Loucy (cell line): ENCODE results near the gene THAP7.

Source experiments
- H2AFZ ChIP-seq: fragments of 200-600 bp; sonication (generic); 2 replicates; pipeline ENCODE4 v1.6.0; 2016; ENCODE audit warnings: antibody characterized with exemption, mild to moderate bottlenecking, low read length, moderate library complexity
- H3F3A ChIP-seq: fragments of 200-600 bp; 2 replicates; pipeline ENCODE4 v1.6.0; 2016; ENCODE audit warnings: antibody characterized with exemption, low read depth, mild to moderate bottlenecking
- H3K27me3 ChIP-seq: fragments of 200-600 bp; sonication (generic); 2 replicates; pipeline ENCODE4 v1.6.1; 2014; ENCODE audit warnings: low read length, mild to moderate bottlenecking; ENCODE audit not compliant: insufficient read depth, poor library complexity, severe bottlenecking
- H3K36me3 ChIP-seq: fragments of 200-600 bp; sonication (generic); 2 replicates; pipeline ENCODE4 v1.6.1; 2016; ENCODE audit warnings: low read length; ENCODE audit not compliant: insufficient read depth
- H3K4me1 ChIP-seq: fragments of 200-600 bp; sonication (generic); 2 replicates; pipeline ENCODE4 v1.5.1; 2014; ENCODE audit warnings: low read length, mild to moderate bottlenecking; ENCODE audit not compliant: insufficient read depth, poor library complexity, severe bottlenecking
- H3K4me2 ChIP-seq: fragments of 200-600 bp; sonication (generic); 2 replicates; pipeline ENCODE4 v1.6.0; 2014; ENCODE audit warnings: antibody characterized with exemption, low read length, low read depth, mild to moderate bottlenecking; ENCODE audit not compliant: poor library complexity, severe bottlenecking
- H3K4me3 ChIP-seq: fragments of 200-600 bp; sonication (generic); 2 replicates; pipeline ENCODE4 v1.5.1; 2014; ENCODE audit warnings: low read length, mild to moderate bottlenecking, mixed read lengths; ENCODE audit not compliant: poor library complexity, severe bottlenecking
- H3K79me2 ChIP-seq: fragments of 200-600 bp; sonication (generic); 2 replicates; pipeline ENCODE4 v1.6.1; 2014; ENCODE audit warnings: low read length; ENCODE audit not compliant: insufficient read depth
- H3K9ac ChIP-seq: fragments of 200-600 bp; sonication (generic); 2 replicates; pipeline ENCODE4 v1.6.0; 2014; ENCODE audit warnings: mild to moderate bottlenecking, low read depth, low read length, moderate library complexity; ENCODE audit not compliant: poor library complexity, severe bottlenecking
- H3K9me2 ChIP-seq: fragments of 200-600 bp; sonication (generic); replicated peaks from 2 replicates; pipeline ENCODE4 v1.6.1; 2016; ENCODE audit warnings: low read depth, low read length, mixed read lengths
- H3K9me3 ChIP-seq: fragments of 200-600 bp; sonication (generic); 2 replicates; pipeline ENCODE4 v1.6.1; 2014; ENCODE audit warnings: mild to moderate bottlenecking, antibody characterized with exemption, low read length, low read depth; ENCODE audit not compliant: insufficient read depth
- H4K20me1 ChIP-seq: fragments of 200-600 bp; sonication (generic); 2 replicates; pipeline ENCODE4 v1.6.0; 2014; ENCODE audit warnings: antibody characterized with exemption, low read length, mild to moderate bottlenecking; ENCODE audit not compliant: insufficient read depth, poor library complexity, severe bottlenecking
- EZH2phosphoT487 ChIP-seq: fragments of 200-600 bp; IDR thresholded peaks from 2 replicates; pipeline ENCODE4 v1.6.1; 2018; ENCODE audit warnings: antibody characterized with exemption, mild to moderate bottlenecking, moderate library complexity, borderline replicate concordance
- TF ChIP-seq, protein P1 (sequence below): fragments of 200-600 bp; sonication (generic); conservative IDR thresholded peaks from 2 replicates; pipeline ENCODE4 v1.5.1; 2014; ENCODE audit warnings: mild to moderate bottlenecking, antibody characterized with exemption, low read length

Gene THAP7

DNA sequence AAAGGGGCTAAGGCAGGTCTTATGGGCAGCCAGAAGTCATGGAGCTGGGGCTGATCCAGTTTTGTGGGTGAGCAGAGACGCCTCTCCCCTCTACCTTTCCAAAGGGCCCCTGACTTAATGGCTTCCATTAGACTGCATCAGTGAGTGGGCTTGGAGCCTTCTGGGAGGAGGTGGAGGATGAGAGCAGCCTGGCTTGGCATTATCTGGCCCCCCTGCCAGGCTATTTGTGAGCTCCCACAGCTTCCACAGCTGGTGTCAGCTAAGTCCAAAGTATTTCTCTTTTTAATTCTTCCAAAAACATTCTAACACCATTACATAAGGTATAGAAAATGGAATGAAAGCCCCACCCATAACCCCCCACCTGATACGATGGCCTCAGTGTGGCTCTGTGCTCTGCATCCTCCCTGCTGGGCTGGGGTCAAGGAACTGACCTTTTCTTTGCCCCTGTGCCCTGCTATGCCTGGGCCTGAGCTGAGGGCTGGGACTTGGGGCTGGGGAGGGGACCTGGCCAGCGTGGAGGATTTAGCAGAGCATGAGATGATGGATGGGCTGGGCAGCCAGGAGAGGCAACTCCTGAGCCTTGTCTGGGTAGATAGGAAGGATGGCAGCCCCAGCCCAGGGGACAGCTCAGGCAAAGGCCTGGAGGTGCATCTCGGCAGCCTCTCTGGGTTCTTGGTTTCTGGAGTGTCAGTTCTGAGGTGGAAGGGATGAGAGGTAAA, 30.8 kb downstream of the THAP7 start:
- H3K9me2 ChIP-seq = no peaks in the 10 kb centered on the region
- no peak overlapping the region for H3K4me2 ChIP-seq
- H3K36me3 ChIP-seq = no peaks in the 10 kb centered on the region
- H3K9me3 ChIP-seq = no peaks in the 10 kb centered on the region
- H3K79me2 ChIP-seq = no peaks in the 10 kb centered on the region
- no peak for TF ChIP-seq EZH2phosphoT487
- TF ChIP-seq, protein P1, sequence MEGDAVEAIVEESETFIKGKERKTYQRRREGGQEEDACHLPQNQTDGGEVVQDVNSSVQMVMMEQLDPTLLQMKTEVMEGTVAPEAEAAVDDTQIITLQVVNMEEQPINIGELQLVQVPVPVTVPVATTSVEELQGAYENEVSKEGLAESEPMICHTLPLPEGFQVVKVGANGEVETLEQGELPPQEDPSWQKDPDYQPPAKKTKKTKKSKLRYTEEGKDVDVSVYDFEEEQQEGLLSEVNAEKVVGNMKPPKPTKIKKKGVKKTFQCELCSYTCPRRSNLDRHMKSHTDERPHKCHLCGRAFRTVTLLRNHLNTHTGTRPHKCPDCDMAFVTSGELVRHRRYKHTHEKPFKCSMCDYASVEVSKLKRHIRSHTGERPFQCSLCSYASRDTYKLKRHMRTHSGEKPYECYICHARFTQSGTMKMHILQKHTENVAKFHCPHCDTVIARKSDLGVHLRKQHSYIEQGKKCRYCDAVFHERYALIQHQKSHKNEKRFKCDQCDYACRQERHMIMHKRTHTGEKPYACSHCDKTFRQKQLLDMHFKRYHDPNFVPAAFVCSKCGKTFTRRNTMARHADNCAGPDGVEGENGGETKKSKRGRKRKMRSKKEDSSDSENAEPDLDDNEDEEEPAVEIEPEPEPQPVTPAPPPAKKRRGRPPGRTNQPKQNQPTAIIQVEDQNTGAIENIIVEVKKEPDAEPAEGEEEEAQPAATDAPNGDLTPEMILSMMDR = no peak
- H3K9ac ChIP-seq = no peak overlapping the region
- no peaks in the 10 kb centered on the region for H3F3A ChIP-seq
- peaks cover under 1% of the 10 kb centered on the region for H3K4me1 ChIP-seq
- no peaks in the 10 kb centered on the region for H3K27me3 ChIP-seq
- H2AFZ ChIP-seq = no peak overlapping the region
- no peak overlapping the region for H3K4me3 ChIP-seq
- no peaks in the 10 kb centered on the region for H4K20me1 ChIP-seq

DNA sequence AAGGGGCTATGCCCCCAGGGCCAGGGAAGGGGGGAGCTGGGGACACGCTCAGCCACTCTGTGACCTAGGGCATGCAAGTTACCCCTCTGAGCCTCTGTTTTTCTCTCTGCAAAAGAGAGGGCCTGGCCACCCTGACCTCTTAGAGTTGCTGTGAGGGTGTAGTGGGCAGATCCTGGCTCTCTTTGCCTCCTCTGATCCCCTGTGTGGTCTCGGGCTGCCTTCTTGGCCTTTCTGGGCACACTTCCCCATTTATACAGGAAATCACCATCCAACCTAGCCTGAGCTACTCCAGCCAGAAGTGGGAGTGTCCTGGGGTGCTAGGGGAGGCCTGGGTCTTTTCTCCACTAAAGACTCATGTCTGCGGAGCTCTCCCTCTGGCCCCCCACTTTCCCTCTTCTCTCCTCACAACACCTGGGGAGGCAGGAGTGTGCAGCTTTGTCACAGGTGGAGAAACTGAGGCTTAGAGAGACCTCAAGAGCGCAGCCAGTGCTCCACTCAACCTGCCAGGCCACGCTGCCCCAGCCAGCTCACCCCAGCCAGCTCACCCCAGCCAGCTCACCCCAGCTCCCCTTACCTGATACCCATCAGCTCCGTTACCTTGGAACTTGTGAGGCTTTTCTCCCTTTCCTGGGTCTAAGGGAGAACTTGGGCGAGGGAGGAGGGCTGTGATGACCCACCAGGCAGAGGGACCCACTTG, 33.5 kb downstream of the THAP7 start:
- H3K9ac ChIP-seq = no peak overlapping the region
- no peak overlapping the region for H3K4me3 ChIP-seq
- no peaks in the 10 kb centered on the region for H3K36me3 ChIP-seq
- H3F3A ChIP-seq = no peaks in the 10 kb centered on the region
- no peaks in the 10 kb centered on the region for H3K27me3 ChIP-seq
- no peaks in the 10 kb centered on the region for H3K9me3 ChIP-seq
- no peak overlapping the region for H3K4me2 ChIP-seq
- no peak overlapping the region for H2AFZ ChIP-seq
- H3K4me1 ChIP-seq = peaks cover 5% of the 10 kb centered on the region
- H3K79me2 ChIP-seq = no peaks in the 10 kb centered on the region
- H4K20me1 ChIP-seq = no peaks in the 10 kb centered on the region
- TF ChIP-seq, protein P1 = no peak
- no peak for TF ChIP-seq EZH2phosphoT487
- no peaks in the 10 kb centered on the region for H3K9me2 ChIP-seq

DNA sequence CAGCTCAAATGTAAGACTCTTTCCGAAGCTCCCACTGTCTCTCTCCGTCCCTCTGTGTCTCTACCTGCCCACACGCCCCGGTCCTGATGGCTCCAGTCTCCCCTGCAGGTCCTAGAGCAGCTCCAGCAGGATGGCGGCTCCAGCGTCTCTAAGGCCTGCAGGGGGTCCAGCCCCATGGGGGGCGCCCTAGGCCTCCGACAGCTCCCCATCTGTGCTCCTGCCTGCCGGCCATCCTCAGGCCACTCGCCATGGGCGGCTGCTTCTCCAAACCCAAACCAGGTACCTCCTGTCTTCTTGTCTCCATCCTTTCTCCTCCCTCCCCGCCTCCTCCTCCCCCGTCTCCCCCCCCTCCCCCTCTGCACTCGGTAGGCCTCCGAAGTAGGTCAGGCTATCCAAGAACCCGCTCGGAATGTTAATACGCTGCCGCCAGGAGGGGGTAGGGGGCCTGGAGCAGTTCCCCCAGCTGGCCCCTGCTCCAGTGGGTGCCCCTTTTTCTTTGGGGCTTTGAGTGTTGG, 34.2 kb downstream of the THAP7 start:
- Histone ChIP-seq H3K9me2 (no peaks in the 10 kb centered on the region), H4K20me1 (no peaks in the 10 kb centered on the region), H3K9ac (no peak overlapping the region), H3K4me1 (peaks cover 5% of the 10 kb centered on the region), H3K4me3 (no peak overlapping the region), H3F3A (no peaks in the 10 kb centered on the region), H3K9me3 (no peaks in the 10 kb centered on the region), H3K27me3 (no peaks in the 10 kb centered on the region), H3K4me2 (no peak overlapping the region), H3K36me3 (no peaks in the 10 kb centered on the region), H3K79me2 (no peaks in the 10 kb centered on the region), H2AFZ (no peak overlapping the region)
- TF ChIP-seq, protein P1 = no peak
- TF ChIP-seq EZH2phosphoT487 = no peak
